GM23338 (cell line): Measurements from ENCODE around the gene UNKL. TPM values are rescaled to one million over a fixed set of nuclear protein-coding genes. Genes with fewer than 3 reads are reported as not detected.

ENCODE experiments used
- ATAC-seq: fragments of 200-7000 bp; cut with Tn5 transposase; 3 replicates; pipeline ENCODE4 v1.9.1; 2020
- DNase-seq: peaks from one replicate; pipeline ENCODE4 v3.0.0-alpha.2; 2015; ENCODE audit warnings: low spot score
- H2AFZ ChIP-seq: fragments of 200-600 bp; sonication (generic); 2 replicates; pipeline ENCODE4 v1.8.0; 2016; ENCODE audit warnings: antibody characterized with exemption, mild to moderate bottlenecking, moderate library complexity
- H3F3A ChIP-seq: fragments of 200-600 bp; sonication (generic); replicated peaks from 2 replicates; pipeline ENCODE4 v1.8.0; 2017; ENCODE audit warnings: antibody characterized with exemption, mixed run types, low read depth
- H3K27ac ChIP-seq: fragments of 200-600 bp; sonication (generic); 2 replicates; pipeline ENCODE4 v1.6.1; 2016; ENCODE audit warnings: low read depth
- H3K27me3 ChIP-seq: fragments of 200-600 bp; sonication (generic); 2 replicates; pipeline ENCODE4 v1.8.0; 2016; ENCODE audit warnings: mild to moderate bottlenecking, mixed run types, moderate library complexity; ENCODE audit not compliant: insufficient read depth
- H3K36me3 ChIP-seq: fragments of 200-600 bp; sonication (generic); 2 replicates; pipeline ENCODE4 v1.8.0; 2016; ENCODE audit warnings: mild to moderate bottlenecking; ENCODE audit not compliant: insufficient read depth
- H3K4me1 ChIP-seq: fragments of 200-600 bp; sonication (generic); 2 replicates; pipeline ENCODE4 v1.8.0; 2016; ENCODE audit warnings: mild to moderate bottlenecking, moderate library complexity; ENCODE audit not compliant: insufficient read depth
- H3K4me2 ChIP-seq: fragments of 200-600 bp; sonication (generic); 2 replicates; pipeline ENCODE4 v1.7.1; 2017; ENCODE audit warnings: mixed run types
- H3K4me3 ChIP-seq: fragments of 200-600 bp; sonication (generic); 2 replicates; pipeline ENCODE4 v1.6.1; 2016; ENCODE audit warnings: mixed run types
- H3K79me2 ChIP-seq: fragments of 200-600 bp; sonication (generic); replicated peaks from 2 replicates; pipeline ENCODE4 v1.8.0; 2017; ENCODE audit warnings: mild to moderate bottlenecking; ENCODE audit not compliant: insufficient read depth
- H3K9me2 ChIP-seq: fragments of 200-600 bp; sonication (generic); 2 replicates; pipeline ENCODE4 v1.8.0; 2017; ENCODE audit not compliant: insufficient read depth
- H4K20me1 ChIP-seq: fragments of 200-600 bp; sonication (generic); replicated peaks from 2 replicates; pipeline ENCODE4 v1.8.0; 2017; ENCODE audit warnings: mild to moderate bottlenecking; ENCODE audit not compliant: insufficient read depth
- H3K27ac Mint-ChIP-seq: 2 replicates; pipeline ENCODE4 v1.8.0; 2020; ENCODE audit warnings: inconsistent platforms, mild to moderate bottlenecking, moderate library complexity, mixed read lengths
- H3K27me3 Mint-ChIP-seq: 3 replicates; pipeline ENCODE4 v1.8.0; 2022; ENCODE audit warnings: low read depth, mild to moderate bottlenecking, moderate library complexity, mixed read lengths, inconsistent platforms; ENCODE audit not compliant: insufficient read depth, poor library complexity
- H3K36me3 Mint-ChIP-seq: 3 replicates; pipeline ENCODE4 v1.8.0; 2021; ENCODE audit warnings: low read depth, mild to moderate bottlenecking, inconsistent platforms, moderate library complexity, mixed read lengths
- H3K4me1 Mint-ChIP-seq: 3 replicates; pipeline ENCODE4 v1.8.0; 2020; ENCODE audit warnings: mild to moderate bottlenecking, inconsistent platforms, mixed read lengths
- H3K4me3 Mint-ChIP-seq: 3 replicates; pipeline ENCODE4 v1.8.0; 2021; ENCODE audit warnings: moderate library complexity, mild to moderate bottlenecking, inconsistent platforms, mixed read lengths
- H3K9me3 Mint-ChIP-seq: 3 replicates; pipeline ENCODE4 v1.8.0; 2020; ENCODE audit warnings: moderate library complexity, mild to moderate bottlenecking, inconsistent platforms, mixed read lengths
- CREB1 ChIP-seq: fragments of 250-450 bp; sonication (Bioruptor Pico); IDR thresholded peaks from 2 replicates; pipeline ENCODE4 v1.5.0; 2020; ENCODE audit warnings: low read depth, mild to moderate bottlenecking, moderate library complexity
- ETS1 ChIP-seq: IDR thresholded peaks from 2 replicates; pipeline ENCODE4 v1.6.1; 2016; ENCODE audit warnings: antibody characterized with exemption
- EZH2 ChIP-seq: fragments of 200-600 bp; sonication (generic); IDR thresholded peaks from one replicate; pipeline ENCODE4 v1.8.0; 2017; ENCODE audit warnings: antibody characterized with exemption, mild to moderate bottlenecking, low read depth; ENCODE audit not compliant: unreplicated experiment
- EZH2phosphoT487 ChIP-seq: fragments of 200-600 bp; sonication (generic); IDR thresholded peaks from one replicate; pipeline ENCODE4 v1.8.1; 2018; ENCODE audit warnings: antibody characterized with exemption; ENCODE audit not compliant: unreplicated experiment
- JUNB ChIP-seq: IDR thresholded peaks from one replicate; pipeline ENCODE4 v1.6.1; 2016; ENCODE audit warnings: antibody characterized with exemption; ENCODE audit not compliant: unreplicated experiment
- NANOG ChIP-seq: IDR thresholded peaks from 2 replicates; pipeline ENCODE4 v1.6.1; 2016; ENCODE audit warnings: antibody characterized with exemption, borderline replicate concordance
- POLR2AphosphoS5 ChIP-seq: IDR thresholded peaks from 2 replicates; pipeline ENCODE4 v1.6.1; 2016; ENCODE audit warnings: antibody characterized with exemption, low read depth
- STAT1 ChIP-seq: IDR thresholded peaks from one replicate; pipeline ENCODE4 v1.6.1; 2016; ENCODE audit warnings: antibody characterized with exemption; ENCODE audit not compliant: unreplicated experiment
- ZNF114 ChIP-seq: fragments of 250-450 bp; sonication (Bioruptor Pico); IDR thresholded peaks from 2 replicates; pipeline ENCODE4 v1.5.0; 2020; ENCODE audit warnings: mild to moderate bottlenecking, moderate library complexity
- ZNF331 ChIP-seq: fragments of 250-450 bp; sonication (Bioruptor Pico); IDR thresholded peaks from 2 replicates; pipeline ENCODE4 v1.5.0; 2020; ENCODE audit warnings: low read depth, mild to moderate bottlenecking, moderate library complexity
- polyA plus RNA-seq: library from polyadenylated mRNA; unstranded; fragments of >200 nt; fragmentation: Nextera tagmentation; extraction: Ambion mirVana; gene quantifications from 2 replicates; pipeline ENCODE4 v1.2.1, GENCODE V29; 2016
- total RNA-seq: library from RNA; depleted of rRNA; stranded (reverse); fragments of >200 nt; shearing (Covaris generic); gene quantifications from 2 replicates; pipeline ENCODE4 v1.2.3, GENCODE V29; 2014
- TF ChIP-seq, protein P1 (sequence below): fragments of 250-450 bp; sonication (Bioruptor Pico); IDR thresholded peaks from 2 replicates; pipeline ENCODE4 v1.5.0; 2020; ENCODE audit warnings: mild to moderate bottlenecking, moderate library complexity
- TF ChIP-seq, protein P2 (sequence below): IDR thresholded peaks from one replicate; pipeline ENCODE4 v1.6.1; 2018; ENCODE audit warnings: antibody characterized with exemption; ENCODE audit not compliant: unreplicated experiment
- TF ChIP-seq, protein P3 (sequence below), 2 experiments: fragments of 200-600 bp in 1 of 2; sonication (generic) in 1 of 2; conservative IDR thresholded peaks; 2 replicates each; pipeline versions ENCODE4 v1.5.1 to v1.6.1; 2016 to 2017; ENCODE audit warnings: antibody characterized with exemption in 2 of 2, low read depth in 2 of 2, mild to moderate bottlenecking in 2 of 2, moderate library complexity in 1 of 2

Gene UNKL
- total and polyA plus RNA-seq, 2 experiments from 2014 or later, result 16.7 to 28.7 TPM

- DNase-seq (no peak), ATAC-seq (no peak)
- Histone ChIP-seq H3K27ac (no peak overlapping the region), H3K9me2 (no peaks in the 10 kb centered on the region), H3K4me2 (no peak overlapping the region), H3K79me2 (peaks cover 29% of the 10 kb centered on the region), H2AFZ (no peak overlapping the region), H3K4me1 (peaks cover 7% of the 10 kb centered on the region; the same call in 1 of the 2 replicates), H3K27me3 (no peaks in the 10 kb centered on the region), H3K4me3 (no peak overlapping the region), H3F3A (0 out of 2 replicates have a peak, but pooled peaks cover 4% of the 10 kb centered on the region), H4K20me1 (no peaks in the 10 kb centered on the region; the same call in 1 of the 2 replicates), H3K36me3 (no peaks in the 10 kb centered on the region)
- 0 out of 3 replicates have a peak, but pooled peaks cover 2% of the 10 kb centered on the region for H3K4me1 Mint-ChIP-seq
- no peaks in the 10 kb centered on the region for H3K9me3 Mint-ChIP-seq
- H3K27me3 Mint-ChIP-seq, result peaks cover 11% of the 10 kb centered on the region
- H3K4me3 Mint-ChIP-seq, result peak overlapping the region; percentile 93
- TF ChIP-seq POLR2AphosphoS5 (no peak), ZNF114 (CRISPR knock-in tag) (no peak), NANOG (no peak), CREB1 (CRISPR knock-in tag) (no peak), ETS1 (no peak), EZH2 (no peak), EZH2phosphoT487 (no peak), ZNF331 (no peak), STAT1 (no peak), JUNB (no peak)
- TF ChIP-seq, protein P1, sequence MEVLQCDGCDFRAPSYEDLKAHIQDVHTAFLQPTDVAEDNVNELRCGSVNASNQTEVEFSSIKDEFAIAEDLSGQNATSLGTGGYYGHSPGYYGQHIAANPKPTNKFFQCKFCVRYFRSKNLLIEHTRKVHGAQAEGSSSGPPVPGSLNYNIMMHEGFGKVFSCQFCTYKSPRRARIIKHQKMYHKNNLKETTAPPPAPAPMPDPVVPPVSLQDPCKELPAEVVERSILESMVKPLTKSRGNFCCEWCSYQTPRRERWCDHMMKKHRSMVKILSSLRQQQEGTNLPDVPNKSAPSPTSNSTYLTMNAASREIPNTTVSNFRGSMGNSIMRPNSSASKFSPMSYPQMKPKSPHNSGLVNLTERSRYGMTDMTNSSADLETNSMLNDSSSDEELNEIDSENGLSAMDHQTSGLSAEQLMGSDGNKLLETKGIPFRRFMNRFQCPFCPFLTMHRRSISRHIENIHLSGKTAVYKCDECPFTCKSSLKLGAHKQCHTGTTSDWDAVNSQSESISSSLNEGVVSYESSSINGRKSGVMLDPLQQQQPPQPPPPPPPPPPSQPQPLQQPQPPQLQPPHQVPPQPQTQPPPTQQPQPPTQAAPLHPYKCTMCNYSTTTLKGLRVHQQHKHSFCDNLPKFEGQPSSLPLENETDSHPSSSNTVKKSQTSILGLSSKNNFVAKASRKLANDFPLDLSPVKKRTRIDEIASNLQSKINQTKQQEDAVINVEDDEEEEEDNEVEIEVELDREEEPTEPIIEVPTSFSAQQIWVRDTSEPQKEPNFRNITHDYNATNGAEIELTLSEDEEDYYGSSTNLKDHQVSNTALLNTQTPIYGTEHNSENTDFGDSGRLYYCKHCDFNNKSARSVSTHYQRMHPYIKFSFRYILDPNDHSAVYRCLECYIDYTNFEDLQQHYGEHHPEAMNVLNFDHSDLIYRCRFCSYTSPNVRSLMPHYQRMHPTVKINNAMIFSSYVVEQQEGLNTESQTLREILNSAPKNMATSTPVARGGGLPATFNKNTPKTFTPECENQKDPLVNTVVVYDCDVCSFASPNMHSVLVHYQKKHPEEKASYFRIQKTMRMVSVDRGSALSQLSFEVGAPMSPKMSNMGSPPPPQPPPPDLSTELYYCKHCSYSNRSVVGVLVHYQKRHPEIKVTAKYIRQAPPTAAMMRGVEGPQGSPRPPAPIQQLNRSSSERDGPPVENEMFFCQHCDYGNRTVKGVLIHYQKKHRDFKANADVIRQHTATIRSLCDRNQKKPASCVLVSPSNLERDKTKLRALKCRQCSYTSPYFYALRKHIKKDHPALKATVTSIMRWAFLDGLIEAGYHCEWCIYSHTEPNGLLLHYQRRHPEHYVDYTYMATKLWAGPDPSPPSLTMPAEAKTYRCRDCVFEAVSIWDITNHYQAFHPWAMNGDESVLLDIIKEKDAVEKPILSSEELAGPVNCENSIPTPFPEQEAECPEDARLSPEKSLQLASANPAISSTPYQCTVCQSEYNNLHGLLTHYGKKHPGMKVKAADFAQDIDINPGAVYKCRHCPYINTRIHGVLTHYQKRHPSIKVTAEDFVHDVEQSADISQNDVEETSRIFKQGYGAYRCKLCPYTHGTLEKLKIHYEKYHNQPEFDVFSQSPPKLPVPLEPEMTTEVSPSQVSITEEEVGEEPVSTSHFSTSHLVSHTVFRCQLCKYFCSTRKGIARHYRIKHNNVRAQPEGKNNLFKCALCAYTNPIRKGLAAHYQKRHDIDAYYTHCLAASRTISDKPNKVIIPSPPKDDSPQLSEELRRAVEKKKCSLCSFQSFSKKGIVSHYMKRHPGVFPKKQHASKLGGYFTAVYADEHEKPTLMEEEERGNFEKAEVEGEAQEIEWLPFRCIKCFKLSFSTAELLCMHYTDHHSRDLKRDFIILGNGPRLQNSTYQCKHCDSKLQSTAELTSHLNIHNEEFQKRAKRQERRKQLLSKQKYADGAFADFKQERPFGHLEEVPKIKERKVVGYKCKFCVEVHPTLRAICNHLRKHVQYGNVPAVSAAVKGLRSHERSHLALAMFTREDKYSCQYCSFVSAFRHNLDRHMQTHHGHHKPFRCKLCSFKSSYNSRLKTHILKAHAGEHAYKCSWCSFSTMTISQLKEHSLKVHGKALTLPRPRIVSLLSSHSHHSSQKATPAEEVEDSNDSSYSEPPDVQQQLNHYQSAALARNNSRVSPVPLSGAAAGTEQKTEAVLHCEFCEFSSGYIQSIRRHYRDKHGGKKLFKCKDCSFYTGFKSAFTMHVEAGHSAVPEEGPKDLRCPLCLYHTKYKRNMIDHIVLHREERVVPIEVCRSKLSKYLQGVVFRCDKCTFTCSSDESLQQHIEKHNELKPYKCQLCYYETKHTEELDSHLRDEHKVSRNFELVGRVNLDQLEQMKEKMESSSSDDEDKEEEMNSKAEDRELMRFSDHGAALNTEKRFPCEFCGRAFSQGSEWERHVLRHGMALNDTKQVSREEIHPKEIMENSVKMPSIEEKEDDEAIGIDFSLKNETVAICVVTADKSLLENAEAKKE (CRISPR knock-in tag), result no peak
- TF ChIP-seq, protein P2, sequence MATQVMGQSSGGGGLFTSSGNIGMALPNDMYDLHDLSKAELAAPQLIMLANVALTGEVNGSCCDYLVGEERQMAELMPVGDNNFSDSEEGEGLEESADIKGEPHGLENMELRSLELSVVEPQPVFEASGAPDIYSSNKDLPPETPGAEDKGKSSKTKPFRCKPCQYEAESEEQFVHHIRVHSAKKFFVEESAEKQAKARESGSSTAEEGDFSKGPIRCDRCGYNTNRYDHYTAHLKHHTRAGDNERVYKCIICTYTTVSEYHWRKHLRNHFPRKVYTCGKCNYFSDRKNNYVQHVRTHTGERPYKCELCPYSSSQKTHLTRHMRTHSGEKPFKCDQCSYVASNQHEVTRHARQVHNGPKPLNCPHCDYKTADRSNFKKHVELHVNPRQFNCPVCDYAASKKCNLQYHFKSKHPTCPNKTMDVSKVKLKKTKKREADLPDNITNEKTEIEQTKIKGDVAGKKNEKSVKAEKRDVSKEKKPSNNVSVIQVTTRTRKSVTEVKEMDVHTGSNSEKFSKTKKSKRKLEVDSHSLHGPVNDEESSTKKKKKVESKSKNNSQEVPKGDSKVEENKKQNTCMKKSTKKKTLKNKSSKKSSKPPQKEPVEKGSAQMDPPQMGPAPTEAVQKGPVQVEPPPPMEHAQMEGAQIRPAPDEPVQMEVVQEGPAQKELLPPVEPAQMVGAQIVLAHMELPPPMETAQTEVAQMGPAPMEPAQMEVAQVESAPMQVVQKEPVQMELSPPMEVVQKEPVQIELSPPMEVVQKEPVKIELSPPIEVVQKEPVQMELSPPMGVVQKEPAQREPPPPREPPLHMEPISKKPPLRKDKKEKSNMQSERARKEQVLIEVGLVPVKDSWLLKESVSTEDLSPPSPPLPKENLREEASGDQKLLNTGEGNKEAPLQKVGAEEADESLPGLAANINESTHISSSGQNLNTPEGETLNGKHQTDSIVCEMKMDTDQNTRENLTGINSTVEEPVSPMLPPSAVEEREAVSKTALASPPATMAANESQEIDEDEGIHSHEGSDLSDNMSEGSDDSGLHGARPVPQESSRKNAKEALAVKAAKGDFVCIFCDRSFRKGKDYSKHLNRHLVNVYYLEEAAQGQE, result no peak
- TF ChIP-seq, protein P3, sequence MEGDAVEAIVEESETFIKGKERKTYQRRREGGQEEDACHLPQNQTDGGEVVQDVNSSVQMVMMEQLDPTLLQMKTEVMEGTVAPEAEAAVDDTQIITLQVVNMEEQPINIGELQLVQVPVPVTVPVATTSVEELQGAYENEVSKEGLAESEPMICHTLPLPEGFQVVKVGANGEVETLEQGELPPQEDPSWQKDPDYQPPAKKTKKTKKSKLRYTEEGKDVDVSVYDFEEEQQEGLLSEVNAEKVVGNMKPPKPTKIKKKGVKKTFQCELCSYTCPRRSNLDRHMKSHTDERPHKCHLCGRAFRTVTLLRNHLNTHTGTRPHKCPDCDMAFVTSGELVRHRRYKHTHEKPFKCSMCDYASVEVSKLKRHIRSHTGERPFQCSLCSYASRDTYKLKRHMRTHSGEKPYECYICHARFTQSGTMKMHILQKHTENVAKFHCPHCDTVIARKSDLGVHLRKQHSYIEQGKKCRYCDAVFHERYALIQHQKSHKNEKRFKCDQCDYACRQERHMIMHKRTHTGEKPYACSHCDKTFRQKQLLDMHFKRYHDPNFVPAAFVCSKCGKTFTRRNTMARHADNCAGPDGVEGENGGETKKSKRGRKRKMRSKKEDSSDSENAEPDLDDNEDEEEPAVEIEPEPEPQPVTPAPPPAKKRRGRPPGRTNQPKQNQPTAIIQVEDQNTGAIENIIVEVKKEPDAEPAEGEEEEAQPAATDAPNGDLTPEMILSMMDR (conservative IDR thresholded peaks at IDR 0.05; ENCODE audit: low read depth in 2 of 2), result no peak
- no peaks in the 10 kb centered on the region for H3K36me3 Mint-ChIP-seq
- H3K27ac Mint-ChIP-seq, result no peak overlapping the region
These were observed 7.6 kb upstream of the UNKL start for GRCh38 chr16:1422076-1422475.
